NK-92 treated with Interleukin-12 subunit alpha and Interleukin-12 subunit beta, amount 100 ng/mL, for 24 hours (cell line): Measurements from ENCODE around the gene DEFB114.
"Not testable (repeated sequence)": the region's sequence is repeated elsewhere in the genome, so short reads cannot be mapped to it uniquely, and the experiment has no call there.

Experiments used
- DNase-seq: peaks from one replicate; lab custom pipeline; 2025; lab: John Stamatoyannopoulos, UW

The DEFB114 gene, protein sequence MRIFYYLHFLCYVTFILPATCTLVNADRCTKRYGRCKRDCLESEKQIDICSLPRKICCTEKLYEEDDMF

DNA sequence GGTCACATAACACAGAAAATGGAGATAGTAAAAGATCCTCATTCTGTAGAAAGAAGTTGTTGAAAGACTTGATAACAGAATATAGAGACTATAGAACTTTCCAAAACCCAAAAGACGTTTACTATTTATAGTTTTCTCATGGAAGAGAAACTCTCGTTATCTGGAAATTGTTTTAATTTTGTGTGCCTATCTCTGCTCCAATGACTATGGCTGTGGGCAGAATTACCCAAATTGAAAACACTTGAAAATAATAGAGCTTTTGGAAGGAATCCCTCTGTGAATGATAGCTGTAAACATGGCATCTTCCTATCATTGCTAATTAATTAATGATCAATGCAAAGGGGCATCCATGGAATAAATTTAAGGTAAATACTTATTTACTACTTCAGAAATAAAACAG lies at the start of gene DEFB114:
DEFB114 (minus strand) TSS at position 101 of the 400 bp plus-strand sequence; CDS start at position 42, 59 bp downstream.
- no peak for DNase-seq

DNA sequence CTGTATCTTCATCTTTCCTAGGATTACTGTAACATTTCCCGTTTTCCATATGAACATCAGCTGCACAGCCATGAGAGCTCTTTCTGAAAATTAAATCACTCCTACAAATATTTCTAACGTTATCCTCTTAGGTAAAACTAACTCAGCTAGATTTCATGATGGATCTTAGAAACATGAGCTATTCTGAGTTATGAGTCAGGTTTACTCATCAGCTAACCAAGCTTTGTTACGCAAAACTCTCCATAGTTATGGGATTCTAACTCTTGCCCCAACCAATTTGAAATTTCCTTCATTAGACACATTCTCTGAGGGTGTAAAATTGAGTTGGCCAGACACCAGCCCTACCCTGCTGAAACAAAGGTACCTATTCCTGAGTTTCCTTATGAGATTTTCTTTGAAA lies 43.9 kb upstream of the DEFB114 start:
- no peak for DNase-seq

GRCh38 chr6:50003139-50003538 lies 39.2 kb upstream of the DEFB114 start:
- DNase-seq: no peak

DNA sequence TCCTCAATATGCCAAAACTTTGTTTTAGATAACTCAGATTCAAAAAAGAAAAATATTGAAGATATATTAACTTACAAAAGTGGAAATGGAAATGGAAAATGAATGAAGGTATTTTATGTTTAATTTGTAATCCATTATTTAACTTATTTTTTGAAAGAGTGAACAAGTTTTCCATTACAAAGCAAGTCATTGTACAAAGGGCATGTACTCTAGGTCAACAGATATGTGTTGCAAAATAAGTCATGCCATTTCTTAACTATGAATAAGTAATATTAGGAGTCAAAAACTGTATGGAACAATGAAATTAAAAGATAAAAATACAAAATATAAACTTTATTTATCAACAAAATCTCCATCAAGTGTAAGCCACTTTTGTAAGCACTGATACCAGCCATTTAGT lies 31.3 kb upstream of the DEFB114 start:
- DNase-seq: no peak

GRCh38 chr6:49988900-49989299 lies 24.9 kb upstream of the DEFB114 start:
- DNase-seq: no peak

DNA sequence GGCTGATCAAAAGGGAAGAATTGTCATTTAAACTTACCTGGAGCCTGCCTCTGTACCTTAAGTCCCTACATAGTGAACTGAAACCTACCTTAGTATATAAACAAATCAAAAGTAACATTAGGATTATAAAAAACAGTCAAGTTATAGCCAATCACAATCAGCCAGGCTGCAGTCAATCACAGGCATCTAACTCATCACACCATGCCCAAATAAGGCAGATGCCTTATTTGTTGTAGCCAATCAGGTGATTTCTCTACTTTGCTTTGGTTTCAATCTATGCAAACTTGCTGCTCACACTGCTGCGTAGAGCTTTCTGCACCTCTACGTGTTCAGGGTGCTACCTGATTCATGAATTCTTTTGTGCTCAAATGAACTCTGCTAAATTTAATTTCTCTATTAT lies 23.8 kb upstream of the DEFB114 start:
- DNase-seq: no peak

GRCh38 chr6:49986551-49986950 lies 22.6 kb upstream of the DEFB114 start:
- no peak for DNase-seq

DNA sequence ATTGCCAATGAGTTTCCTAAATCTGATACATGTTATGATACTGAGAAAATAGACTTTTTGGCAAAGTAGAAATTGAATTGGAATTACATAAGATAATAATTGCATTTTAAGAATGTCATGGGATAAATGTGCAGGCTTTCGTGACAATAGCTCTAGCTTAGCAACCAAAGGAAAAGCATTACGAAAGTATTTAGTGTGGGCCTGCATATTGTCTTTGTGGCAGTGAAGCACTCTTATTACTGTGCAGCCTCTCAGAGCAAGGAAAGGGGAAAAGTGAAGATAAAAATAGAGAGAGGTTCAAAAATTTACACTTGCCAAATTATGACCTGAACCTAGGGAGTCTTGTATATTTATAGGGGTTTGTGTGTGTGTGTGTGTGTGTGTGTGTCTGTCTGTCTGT lies 18.1 kb upstream of the DEFB114 start:
- DNase-seq: no peak

DNA sequence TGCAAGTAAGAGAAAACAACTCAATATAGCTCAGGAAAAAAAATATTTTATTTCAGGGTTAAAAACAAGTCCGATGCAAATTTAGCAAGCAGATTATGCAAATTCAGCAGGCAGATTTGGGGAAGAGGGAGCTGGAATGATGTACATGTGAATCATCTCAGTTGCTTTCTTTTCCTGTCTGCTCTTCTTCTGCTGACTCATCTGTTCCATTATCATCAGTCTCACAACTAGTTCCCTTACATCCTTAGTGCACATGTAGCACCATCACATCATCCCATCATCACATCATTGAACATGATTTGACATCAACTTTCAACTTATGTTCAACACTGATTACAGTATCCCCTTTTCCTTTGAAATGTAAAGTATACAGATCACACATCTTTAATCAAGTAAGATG lies 16.9 kb upstream of the DEFB114 start:
- no peak for DNase-seq

DNA sequence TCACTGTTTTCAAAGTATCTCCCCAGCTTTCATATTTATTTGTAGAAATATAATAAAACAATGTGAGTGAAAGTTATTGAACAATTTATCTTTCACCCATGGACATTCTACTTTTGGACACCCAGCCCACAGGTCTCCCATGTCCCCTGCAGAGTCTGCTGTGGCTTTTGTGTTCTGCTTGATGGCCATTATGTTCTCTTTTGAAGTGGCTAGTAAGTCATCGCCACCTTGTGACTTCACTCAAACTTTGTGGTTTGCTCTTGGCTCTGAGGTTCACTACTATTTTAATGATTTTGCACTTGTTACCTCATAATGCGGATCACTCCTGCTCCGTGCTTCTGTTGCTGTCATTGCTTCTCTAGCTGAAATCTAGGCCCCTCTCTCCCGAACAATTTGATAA lies 15.6 kb upstream of the DEFB114 start:
- DNase-seq: no peak

DNA sequence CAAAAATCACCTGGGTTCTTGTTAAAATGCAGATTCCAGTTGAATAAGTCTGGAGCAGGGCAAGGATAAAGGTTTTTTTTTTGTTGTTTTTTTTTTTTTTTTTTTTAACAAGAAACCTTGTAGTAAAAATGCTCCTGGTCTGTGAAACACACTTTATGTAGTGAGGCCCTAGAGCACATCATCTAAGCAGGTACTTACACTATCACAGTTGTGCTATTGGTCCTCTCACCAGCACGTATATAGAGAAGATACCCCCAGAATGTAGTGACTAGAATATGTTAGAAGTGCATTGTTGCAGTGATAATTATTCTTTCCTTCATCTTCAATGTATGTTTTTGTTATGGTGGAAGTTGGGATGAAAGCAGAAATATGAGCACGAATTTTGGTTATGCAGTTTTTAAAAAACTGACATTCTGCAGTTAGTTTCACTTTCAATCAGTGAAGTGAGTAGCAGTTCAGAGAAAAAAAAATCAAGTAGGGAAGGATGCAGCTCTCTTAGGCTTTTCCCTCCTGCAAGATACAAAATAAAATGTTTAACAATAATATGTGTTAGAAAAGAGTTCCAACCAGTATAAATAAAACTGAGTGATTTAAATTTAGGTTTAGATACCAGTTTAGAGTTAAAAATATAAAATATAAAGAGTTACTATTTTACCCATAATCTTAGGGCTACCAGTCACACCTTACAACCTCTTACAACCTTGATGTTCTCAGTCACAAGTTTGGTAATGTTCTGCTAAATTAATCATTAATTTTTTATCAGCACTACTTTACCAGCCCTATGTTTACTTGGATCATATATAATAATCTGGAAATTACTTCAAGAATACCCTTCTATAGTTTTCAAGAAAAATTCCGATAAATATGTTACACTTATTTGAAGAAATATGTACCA lies 14.6 kb upstream of the DEFB114 start:
- DNase-seq: no peak

DNA sequence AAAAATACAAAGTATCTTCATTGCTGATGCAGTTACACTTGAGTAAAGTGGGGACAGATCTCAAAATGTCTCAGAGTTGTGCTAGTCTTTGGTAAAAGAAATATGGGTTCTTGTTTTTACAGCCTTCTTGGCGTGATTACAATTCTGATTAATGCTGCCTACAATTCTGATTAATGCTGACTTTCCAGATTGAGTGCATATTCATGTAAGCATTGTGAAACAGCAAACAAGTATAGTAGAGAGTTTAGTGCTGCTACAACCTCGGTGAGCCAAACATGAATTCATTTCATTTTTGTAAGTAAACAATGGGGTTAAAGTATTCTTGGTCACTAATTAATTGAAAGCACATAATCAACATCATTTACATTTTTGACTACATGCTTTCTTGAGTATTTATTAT lies 5.6 kb upstream of the DEFB114 start, which contains the start of gene DEFB113:
DEFB113 (minus strand) TSS at position 21 of the 400 bp plus-strand sequence; CDS start at position 21, 0 bp downstream.
- no peak for DNase-seq

DNA sequence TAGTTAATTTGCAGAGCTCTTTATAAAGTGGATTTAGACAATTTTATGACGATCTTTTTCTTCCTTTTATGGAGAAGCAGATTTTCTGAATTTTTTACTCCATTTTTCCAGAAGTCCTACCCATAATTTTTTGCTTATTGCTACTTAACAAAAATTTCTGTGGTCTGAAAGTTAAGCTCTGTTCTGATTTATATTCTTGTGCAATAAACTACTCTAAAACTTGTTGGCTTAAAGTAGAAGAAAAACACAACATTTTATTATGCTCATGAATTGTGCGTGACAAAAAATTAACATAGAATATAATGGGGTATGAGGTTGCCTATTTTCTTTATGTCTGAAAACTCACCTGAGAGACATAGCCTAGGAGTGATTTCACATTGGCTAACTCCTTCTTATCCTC lies 2.9 kb upstream of the DEFB114 start:
- no peak for DNase-seq

GRCh38 chr6:49966334-49966733 lies 2.4 kb upstream of the DEFB114 start:
- no peak for DNase-seq

- no peak for DNase-seq
These were observed 5.8 kb downstream of the DEFB114 start for GRCh38 chr6:49958180-49958579.

DNA sequence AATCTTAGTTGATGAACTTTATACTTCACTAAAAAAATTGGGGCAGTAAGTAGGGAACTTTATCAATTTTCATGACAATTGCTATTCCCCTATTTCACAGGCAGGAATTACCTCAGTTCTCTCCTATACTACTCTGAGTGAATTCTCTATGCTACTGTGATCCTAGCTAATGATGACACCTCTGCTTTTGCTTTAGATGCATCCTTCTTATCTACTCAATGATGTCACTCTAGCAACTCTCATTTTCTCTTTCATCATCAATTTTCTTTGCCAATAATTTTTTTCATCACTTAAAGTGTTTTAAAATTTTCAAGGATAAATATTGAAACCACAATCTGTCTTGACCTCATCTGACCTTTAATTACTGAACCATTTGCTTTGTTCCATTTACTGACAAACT lies 8.1 kb downstream of the DEFB114 start:
- no peak for DNase-seq

DNA sequence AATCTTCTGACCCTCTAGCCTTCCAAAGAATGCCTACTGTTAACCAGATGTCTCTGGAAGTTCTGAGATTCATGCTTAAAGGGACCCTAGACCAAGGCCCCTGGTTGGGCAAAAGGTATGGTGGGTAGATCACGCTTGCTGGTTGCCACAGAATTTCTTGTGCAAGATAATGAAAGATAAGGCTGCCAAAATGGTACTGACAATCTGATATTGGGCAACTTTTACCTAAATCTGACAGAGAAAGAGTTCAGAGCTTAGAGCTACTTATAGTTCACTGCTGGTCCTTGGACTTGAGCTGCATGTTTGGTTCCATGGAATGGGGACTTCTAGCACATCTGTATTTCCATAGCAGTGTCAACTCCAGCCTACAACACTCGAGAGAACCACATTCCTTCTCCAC lies 12.0 kb downstream of the DEFB114 start:
- DNase-seq: no peak

GRCh38 chr6:49950415-49950751 lies 13.6 kb downstream of the DEFB114 start:
- DNase-seq: no peak

GRCh38 chr6:49949062-49949461 lies 14.9 kb downstream of the DEFB114 start:
- DNase-seq: no peak

GRCh38 chr6:49946835-49947234 lies 17.1 kb downstream of the DEFB114 start:
- DNase-seq: no peak

DNA sequence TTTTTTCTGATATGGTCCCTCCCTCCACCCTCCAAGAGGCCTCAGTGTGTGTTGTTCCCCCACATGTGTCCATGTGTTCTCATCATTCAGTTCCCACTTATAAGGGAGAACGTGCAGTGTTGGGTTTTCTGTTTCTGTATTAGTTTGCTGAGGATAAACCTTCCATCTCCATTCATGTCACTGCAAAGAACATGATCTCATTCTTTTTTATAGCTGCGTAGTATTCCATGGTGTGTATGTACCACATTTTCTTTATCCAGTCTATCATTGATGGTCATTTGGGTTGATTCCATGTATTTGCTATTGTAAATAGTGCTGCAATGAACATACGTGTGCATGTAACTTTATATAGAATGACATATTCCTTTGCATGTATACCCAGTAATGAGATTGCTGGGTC lies 19.9 kb downstream of the DEFB114 start:
- not testable (repeated sequence) for DNase-seq

DNA sequence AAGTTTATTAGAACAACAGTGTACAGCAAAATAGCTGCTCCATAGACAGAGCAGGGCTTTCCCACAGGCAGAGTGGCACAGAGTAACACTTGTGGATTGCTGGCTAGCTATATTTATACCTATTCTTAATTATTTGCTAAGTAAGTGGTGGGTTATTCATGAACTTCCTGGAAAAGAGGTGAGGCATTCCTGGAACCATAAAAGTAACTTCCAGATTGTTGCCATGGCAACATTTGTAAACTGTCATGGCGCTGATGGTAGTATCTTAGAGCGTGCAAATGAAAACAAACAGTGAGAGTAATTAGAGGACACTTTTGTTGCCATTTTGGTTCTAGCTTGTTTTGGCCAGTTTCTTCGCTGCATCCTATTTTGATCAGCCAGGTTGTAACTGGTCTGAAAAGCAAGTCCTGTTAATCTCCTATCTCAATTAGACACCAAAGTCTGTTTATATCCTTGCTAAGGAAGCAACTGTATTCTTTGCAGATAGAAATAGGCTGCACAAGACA lies 23.9 kb downstream of the DEFB114 start:
- no peak for DNase-seq

DNA sequence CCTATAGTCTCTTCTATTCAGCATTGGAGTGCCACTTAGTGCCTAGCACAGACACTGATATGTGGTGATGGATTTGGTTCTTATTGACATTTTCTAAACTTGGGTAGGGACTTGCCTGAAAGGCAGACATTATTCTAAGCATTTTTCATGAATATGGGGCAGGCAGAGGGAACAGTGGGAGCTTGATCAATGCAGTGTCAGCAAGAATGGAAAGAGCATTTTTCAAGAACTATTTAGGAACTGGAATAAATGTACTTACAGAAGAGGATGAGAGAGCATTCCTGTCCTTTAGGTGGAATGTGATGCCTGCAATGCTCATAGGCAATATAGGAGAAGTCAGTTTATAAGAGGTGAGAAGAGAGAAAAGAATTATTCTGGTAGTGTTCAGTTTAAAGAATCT lies 26.2 kb downstream of the DEFB114 start:
- no peak for DNase-seq

GRCh38 chr6:49937017-49937416 lies 26.9 kb downstream of the DEFB114 start:
- no peak for DNase-seq
